ENCODE results near the gene ZSCAN12.
"Not testable (repeated sequence)": the region's sequence is repeated elsewhere in the genome, so short reads cannot be mapped to it uniquely, and the experiment has no call there.

The ZSCAN12 gene

GRCh38 chr6:28399350-28400121, at the start of gene ZSCAN12:
ZSCAN12 (minus strand) TSS chr6:28399747; CDS start chr6:28398405, 1,342 bp downstream.
- peak; percentile 80 for DNase-seq

GRCh38 chr6:28449056-28449455, 49.5 kb upstream of the ZSCAN12 start:
- no peak for DNase-seq

- DNase-seq: not testable (repeated sequence)
Measured at GRCh38 chr6:28447512-28447906, 48.0 kb upstream of the ZSCAN12 start.

- DNase-seq: no peak
Measured at GRCh38 chr6:28446818-28447511, 47.4 kb upstream of the ZSCAN12 start.

GRCh38 chr6:28444759-28445158, 45.2 kb upstream of the ZSCAN12 start:
- not testable (repeated sequence) for DNase-seq

- DNase-seq: peak; percentile 79
Measured at GRCh38 chr6:28443112-28443773, 43.7 kb upstream of the ZSCAN12 start, which contains the start of gene ZSCAN23. ZSCAN23 (minus strand) TSS chr6:28443491; CDS start chr6:28436266, 7,225 bp downstream.

GRCh38 chr6:28442586-28442985, 43.0 kb upstream of the ZSCAN12 start:
- DNase-seq: no peak

- DNase-seq: no peak
Measured at GRCh38 chr6:28436404-28436803, 36.9 kb upstream of the ZSCAN12 start.

- DNase-seq: no peak
Measured at GRCh38 chr6:28433119-28433518, 33.6 kb upstream of the ZSCAN12 start.

GRCh38 chr6:28429781-28430180, 30.2 kb upstream of the ZSCAN12 start:
- no peak for DNase-seq

GRCh38 chr6:28425944-28426541, 26.5 kb upstream of the ZSCAN12 start:
- no peak for DNase-seq

GRCh38 chr6:28424163-28424562, 24.6 kb upstream of the ZSCAN12 start:
- DNase-seq: no peak

GRCh38 chr6:28423546-28423945, 24.0 kb upstream of the ZSCAN12 start:
- no peak for DNase-seq

- no peak for DNase-seq
Measured at GRCh38 chr6:28413681-28414080, 14.1 kb upstream of the ZSCAN12 start.

GRCh38 chr6:28410767-28411166, 11.2 kb upstream of the ZSCAN12 start:
- DNase-seq: no peak

GRCh38 chr6:28408076-28408802, 8.7 kb upstream of the ZSCAN12 start:
- no peak for DNase-seq

- no peak for DNase-seq
Measured at GRCh38 chr6:28407401-28407800, 7.9 kb upstream of the ZSCAN12 start.

- not testable (repeated sequence) for DNase-seq
Measured at GRCh38 chr6:28403923-28404322, 4.4 kb upstream of the ZSCAN12 start.

- no peak for DNase-seq
Measured at GRCh38 chr6:28402197-28402596, 2.6 kb upstream of the ZSCAN12 start.

- no peak for DNase-seq
Measured at GRCh38 chr6:28401172-28401571, 1.6 kb upstream of the ZSCAN12 start.

GRCh38 chr6:28400122-28400451, 540 bp upstream of the ZSCAN12 start:
- no peak for DNase-seq

- no peak for DNase-seq
Measured at GRCh38 chr6:28395918-28396317, 3.6 kb downstream of the ZSCAN12 start.

All from DMS153 (cell line).